Mucosa of stomach (tissue), 1 donor: ENCODE measurements around the gene TMEM156.

Experiments
- H3K27me3 ChIP-seq: one replicate; pipeline ENCODE4 v1.7.0; 2013; ENCODE audit warnings: mild to moderate bottlenecking, low read length; ENCODE audit not compliant: control insufficient read depth, insufficient read depth
- H3K36me3 ChIP-seq: one replicate; pipeline ENCODE4 v1.7.0; 2013; ENCODE audit warnings: low read length; ENCODE audit not compliant: control insufficient read depth, insufficient read depth
- H3K4me1 ChIP-seq: one replicate; pipeline ENCODE4 v1.7.0; 2013; ENCODE audit warnings: mild to moderate bottlenecking, low read length; ENCODE audit not compliant: control insufficient read depth, insufficient read depth
- H3K4me3 ChIP-seq: one replicate; pipeline ENCODE4 v1.7.0; 2013; ENCODE audit warnings: low read length
- H3K9ac ChIP-seq: one replicate; pipeline ENCODE4 v1.7.0; 2013; ENCODE audit warnings: mild to moderate bottlenecking, low read length, moderate library complexity
- H3K9me3 ChIP-seq: one replicate; pipeline ENCODE4 v1.7.0; 2013; ENCODE audit warnings: mild to moderate bottlenecking, low read length, moderate library complexity; ENCODE audit not compliant: control insufficient read depth
- donor health status: Pancreatic carcinoma.

TMEM156 gene

GRCh38 chr4:38983787-38984598, 48.2 kb downstream of the TMEM156 start:
- no peak overlapping the region for H3K4me3 ChIP-seq
- no peaks in the 10 kb centered on the region for H3K27me3 ChIP-seq
- no peaks in the 10 kb centered on the region for H3K4me1 ChIP-seq
- H3K9me3 ChIP-seq = no peaks in the 10 kb centered on the region
- no peak overlapping the region for H3K9ac ChIP-seq
- H3K36me3 ChIP-seq = no peaks in the 10 kb centered on the region

GRCh38 chr4:38983291-38983690, 48.9 kb downstream of the TMEM156 start:
- Histone ChIP-seq H3K4me3 (no peak overlapping the region), H3K27me3 (no peaks in the 10 kb centered on the region), H3K9ac (no peak overlapping the region), H3K9me3 (no peaks in the 10 kb centered on the region), H3K4me1 (no peaks in the 10 kb centered on the region), H3K36me3 (no peaks in the 10 kb centered on the region)

- H3K36me3 ChIP-seq = no peaks in the 10 kb centered on the region
- no peaks in the 10 kb centered on the region for H3K27me3 ChIP-seq
- no peaks in the 10 kb centered on the region for H3K4me1 ChIP-seq
- no peaks in the 10 kb centered on the region for H3K9me3 ChIP-seq
- H3K9ac ChIP-seq = no peak overlapping the region
- H3K4me3 ChIP-seq = no peak overlapping the region
Observed at GRCh38 chr4:38982361-38983095, 49.7 kb downstream of the TMEM156 start.

GRCh38 chr4:38980903-38981676, 51.1 kb downstream of the TMEM156 start:
- H3K36me3 ChIP-seq = no peaks in the 10 kb centered on the region
- no peak overlapping the region for H3K9ac ChIP-seq
- no peaks in the 10 kb centered on the region for H3K9me3 ChIP-seq
- no peak overlapping the region for H3K4me3 ChIP-seq
- H3K4me1 ChIP-seq = no peaks in the 10 kb centered on the region
- H3K27me3 ChIP-seq = no peaks in the 10 kb centered on the region

GRCh38 chr4:38979511-38980230, 52.5 kb downstream of the TMEM156 start:
- H3K9ac ChIP-seq = no peak overlapping the region
- H3K27me3 ChIP-seq = no peaks in the 10 kb centered on the region
- H3K4me1 ChIP-seq = no peaks in the 10 kb centered on the region
- no peaks in the 10 kb centered on the region for H3K9me3 ChIP-seq
- H3K36me3 ChIP-seq = no peaks in the 10 kb centered on the region
- H3K4me3 ChIP-seq = no peak overlapping the region

GRCh38 chr4:38979081-38979480, 53.1 kb downstream of the TMEM156 start:
- H3K9ac ChIP-seq = no peak overlapping the region

GRCh38 chr4:38976308-38976707, 55.9 kb downstream of the TMEM156 start:
- no peaks in the 10 kb centered on the region for H3K4me1 ChIP-seq
- no peaks in the 10 kb centered on the region for H3K27me3 ChIP-seq
- no peak overlapping the region for H3K9ac ChIP-seq
- H3K36me3 ChIP-seq = no peaks in the 10 kb centered on the region
- H3K4me3 ChIP-seq = no peak overlapping the region
- no peaks in the 10 kb centered on the region for H3K9me3 ChIP-seq

More at GRCh38 chr4:38979081-38979480, 53.1 kb downstream of the TMEM156 start:
- no peaks in the 10 kb centered on the region for H3K4me1 ChIP-seq
- no peaks in the 10 kb centered on the region for H3K36me3 ChIP-seq
- H3K27me3 ChIP-seq = no peaks in the 10 kb centered on the region
- no peaks in the 10 kb centered on the region for H3K9me3 ChIP-seq
- no peak overlapping the region for H3K4me3 ChIP-seq

GRCh38 chr4:38968668-38969067, 63.5 kb downstream of the TMEM156 start:
- Histone ChIP-seq H3K36me3 (no peaks in the 10 kb centered on the region), H3K9ac (no peak overlapping the region), H3K9me3 (no peaks in the 10 kb centered on the region), H3K4me1 (no peaks in the 10 kb centered on the region), H3K4me3 (no peak overlapping the region), H3K27me3 (no peaks in the 10 kb centered on the region)

GRCh38 chr4:38967260-38968095, 64.7 kb downstream of the TMEM156 start:
- no peak overlapping the region for H3K4me3 ChIP-seq
- no peaks in the 10 kb centered on the region for H3K36me3 ChIP-seq
- H3K27me3 ChIP-seq = no peaks in the 10 kb centered on the region
- no peaks in the 10 kb centered on the region for H3K9me3 ChIP-seq
- no peaks in the 10 kb centered on the region for H3K4me1 ChIP-seq
- H3K9ac ChIP-seq = no peak overlapping the region

GRCh38 chr4:38965866-38966265, 66.3 kb downstream of the TMEM156 start:
- H3K4me3 ChIP-seq = no peak overlapping the region
- H3K27me3 ChIP-seq = no peaks in the 10 kb centered on the region
- H3K9ac ChIP-seq = no peak overlapping the region
- no peaks in the 10 kb centered on the region for H3K4me1 ChIP-seq
- H3K36me3 ChIP-seq = no peaks in the 10 kb centered on the region
- no peaks in the 10 kb centered on the region for H3K9me3 ChIP-seq
